ENCODE measurements around the gene ARHGAP28.

ARHGAP28 gene

DNA sequence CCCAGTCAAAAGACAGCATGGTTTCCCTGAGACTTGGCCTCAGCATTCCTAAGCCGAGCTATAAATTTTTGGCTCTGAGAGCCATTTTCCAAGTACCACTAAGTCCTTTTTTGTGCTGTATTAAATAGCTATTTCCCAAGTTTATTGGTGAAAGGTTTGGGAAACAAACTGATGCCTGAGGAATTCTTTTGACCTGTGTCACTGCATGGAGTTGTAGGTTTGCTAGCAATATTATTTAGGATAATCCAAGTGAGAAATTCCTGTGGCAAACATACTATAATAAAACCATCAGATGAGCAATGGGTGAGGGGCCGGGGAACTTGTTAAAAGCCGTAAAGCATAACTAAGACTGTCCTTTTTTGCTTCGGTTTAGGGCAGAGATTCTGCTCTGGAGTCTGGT is 28.4 kb downstream of the ARHGAP28 start:
- H3K4me3 ChIP-seq (replicated peaks; ENCODE audit: low read depth, low read length) = no peak overlapping the region
- TF ChIP-seq, protein P1, sequence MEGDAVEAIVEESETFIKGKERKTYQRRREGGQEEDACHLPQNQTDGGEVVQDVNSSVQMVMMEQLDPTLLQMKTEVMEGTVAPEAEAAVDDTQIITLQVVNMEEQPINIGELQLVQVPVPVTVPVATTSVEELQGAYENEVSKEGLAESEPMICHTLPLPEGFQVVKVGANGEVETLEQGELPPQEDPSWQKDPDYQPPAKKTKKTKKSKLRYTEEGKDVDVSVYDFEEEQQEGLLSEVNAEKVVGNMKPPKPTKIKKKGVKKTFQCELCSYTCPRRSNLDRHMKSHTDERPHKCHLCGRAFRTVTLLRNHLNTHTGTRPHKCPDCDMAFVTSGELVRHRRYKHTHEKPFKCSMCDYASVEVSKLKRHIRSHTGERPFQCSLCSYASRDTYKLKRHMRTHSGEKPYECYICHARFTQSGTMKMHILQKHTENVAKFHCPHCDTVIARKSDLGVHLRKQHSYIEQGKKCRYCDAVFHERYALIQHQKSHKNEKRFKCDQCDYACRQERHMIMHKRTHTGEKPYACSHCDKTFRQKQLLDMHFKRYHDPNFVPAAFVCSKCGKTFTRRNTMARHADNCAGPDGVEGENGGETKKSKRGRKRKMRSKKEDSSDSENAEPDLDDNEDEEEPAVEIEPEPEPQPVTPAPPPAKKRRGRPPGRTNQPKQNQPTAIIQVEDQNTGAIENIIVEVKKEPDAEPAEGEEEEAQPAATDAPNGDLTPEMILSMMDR (IDR thresholded peaks at IDR 0.05; ENCODE audit: low read length, missing control alignments) = no peak
- DNase-seq (ENCODE audit: low read depth) = no peak

DNA sequence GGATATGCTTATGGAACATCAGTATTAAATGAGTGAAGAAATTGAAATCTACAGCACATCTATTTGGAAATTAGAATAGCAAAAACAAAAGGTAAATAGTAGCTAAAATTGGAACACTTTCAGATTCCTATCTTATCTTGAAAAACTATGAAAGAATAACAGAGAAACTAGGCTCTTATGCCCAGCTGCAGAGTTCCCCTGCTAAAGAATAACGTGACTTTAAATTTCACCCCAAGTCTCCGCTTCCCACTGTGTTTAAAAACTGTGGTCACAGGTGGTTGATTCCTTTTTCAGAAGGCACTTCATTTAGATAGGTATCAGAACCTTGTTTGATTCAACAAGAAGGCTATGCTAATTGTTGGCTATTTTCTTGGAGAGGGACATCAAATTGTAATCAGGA is 30.1 kb downstream of the ARHGAP28 start:
- no peak overlapping the region for H3K4me3 ChIP-seq (replicated peaks; ENCODE audit: low read depth, low read length)
- TF ChIP-seq, protein P1 (IDR thresholded peaks at IDR 0.05; ENCODE audit: low read length, missing control alignments) = no peak
- DNase-seq (ENCODE audit: low read depth) = no peak

DNA sequence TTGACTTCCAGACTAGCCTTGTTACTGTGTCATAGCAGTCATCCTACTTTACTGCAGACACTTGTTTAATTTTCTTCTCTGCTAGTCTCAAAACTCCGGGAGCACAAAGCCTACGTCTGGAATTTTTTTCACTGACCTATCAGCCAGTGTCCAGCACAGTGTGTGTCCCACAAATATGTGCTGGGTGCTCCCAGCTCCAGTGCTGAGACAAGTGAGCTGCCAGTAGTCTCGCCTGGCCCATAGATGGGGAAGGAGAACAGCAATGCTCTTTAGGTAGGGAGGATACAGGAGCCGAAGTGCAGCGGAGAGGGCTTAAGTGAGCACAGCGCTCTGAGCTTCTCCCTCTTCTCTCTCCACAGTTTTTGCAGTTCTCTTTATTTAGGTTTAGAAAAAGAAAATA is 34.0 kb downstream of the ARHGAP28 start:
- no peak for DNase-seq (ENCODE audit: low read depth)
- no peak overlapping the region for H3K4me3 ChIP-seq (replicated peaks; ENCODE audit: low read depth, low read length)
- TF ChIP-seq, protein P1 (IDR thresholded peaks at IDR 0.05; ENCODE audit: low read length, missing control alignments) = no peak

DNA sequence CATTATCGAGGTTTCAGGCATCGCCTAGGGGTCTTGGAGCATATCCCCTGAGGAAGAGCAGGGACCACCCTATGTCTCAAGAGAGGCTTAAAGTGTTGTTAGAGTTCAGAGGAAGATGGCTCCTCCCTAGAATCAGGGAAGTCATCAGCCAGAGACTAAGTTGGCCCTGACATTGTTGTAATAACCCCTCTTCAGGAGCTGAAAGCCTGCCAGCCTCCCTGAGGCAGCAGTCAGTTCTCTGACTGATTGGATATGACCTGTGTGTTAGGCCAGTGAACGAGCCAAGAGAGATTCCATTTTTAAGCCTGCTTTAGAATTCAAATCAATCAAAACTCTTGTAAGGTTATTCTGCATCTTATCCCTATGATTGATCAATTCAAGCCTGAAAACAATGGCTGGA is 34.9 kb downstream of the ARHGAP28 start:
- TF ChIP-seq, protein P1 (IDR thresholded peaks at IDR 0.05; ENCODE audit: low read length, missing control alignments) = no peak
- H3K4me3 ChIP-seq (replicated peaks; ENCODE audit: low read depth, low read length) = no peak overlapping the region
- DNase-seq (ENCODE audit: low read depth) = no peak

DNA sequence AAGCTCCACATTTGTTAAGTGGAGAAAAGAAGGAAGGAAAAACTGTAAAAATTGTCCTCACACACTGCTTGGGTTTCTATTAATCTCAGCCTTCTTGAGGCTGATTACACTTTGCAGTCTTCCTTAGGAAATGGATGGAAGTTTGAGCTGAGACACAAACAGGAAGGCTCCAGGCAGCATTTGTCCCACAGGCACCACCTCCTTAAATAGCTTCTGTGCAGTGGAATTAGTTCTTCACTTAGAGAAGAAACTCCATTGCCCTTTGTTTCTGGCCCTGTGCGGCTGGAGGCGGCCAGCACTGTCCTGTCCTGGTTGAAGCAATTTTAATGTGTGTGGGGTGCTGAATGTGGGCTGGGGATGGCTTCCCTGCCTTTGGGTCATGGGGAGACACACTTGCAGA is 44.3 kb downstream of the ARHGAP28 start:
- no peak for DNase-seq (ENCODE audit: low read depth)
- no peak overlapping the region for H3K4me3 ChIP-seq (replicated peaks; ENCODE audit: low read depth, low read length)
- TF ChIP-seq, protein P1 (IDR thresholded peaks at IDR 0.05; ENCODE audit: low read length, missing control alignments) = no peak

DNA sequence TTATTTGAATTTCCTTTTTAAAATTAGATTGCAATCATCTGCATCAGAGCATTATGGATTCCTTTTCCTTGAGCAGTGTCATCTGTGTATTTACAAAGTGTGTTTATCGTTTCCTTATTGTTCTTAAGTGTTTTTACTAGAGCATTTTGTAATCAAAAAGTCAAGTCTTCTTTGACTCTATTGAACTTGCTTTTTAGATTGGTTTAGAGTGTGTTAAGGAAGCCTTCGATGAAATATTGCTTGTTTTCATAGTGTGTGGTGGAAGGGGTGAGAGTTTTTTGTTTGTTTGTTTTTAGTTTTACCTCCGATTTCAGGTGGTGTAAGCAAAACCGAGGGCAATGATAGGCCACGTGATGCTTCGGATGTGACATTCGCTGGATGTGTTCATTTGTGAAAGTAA is 45.7 kb downstream of the ARHGAP28 start:
- TF ChIP-seq, protein P1 (IDR thresholded peaks at IDR 0.05; ENCODE audit: low read length, missing control alignments) = no peak
- no peak overlapping the region for H3K4me3 ChIP-seq (replicated peaks; ENCODE audit: low read depth, low read length)
- no peak for DNase-seq (ENCODE audit: low read depth)

DNA sequence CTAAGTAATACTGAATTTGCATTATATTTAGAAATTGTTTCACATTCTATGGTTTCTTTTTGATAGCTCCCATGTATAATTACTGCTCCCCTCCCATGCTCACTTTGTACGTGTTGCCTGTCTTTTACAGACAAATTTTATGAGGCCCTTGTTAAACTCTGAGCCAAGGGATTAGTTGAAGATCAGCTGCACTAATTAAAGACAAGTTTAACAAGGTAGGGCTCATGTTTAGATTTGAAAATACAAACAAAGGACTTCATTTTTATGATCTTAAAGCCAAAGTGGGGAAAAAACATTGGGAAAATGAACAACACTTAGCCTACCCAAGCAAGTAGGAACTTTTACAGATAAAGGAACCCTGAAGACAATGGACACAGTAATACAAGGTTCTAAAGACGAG is 46.2 kb downstream of the ARHGAP28 start:
- TF ChIP-seq, protein P1 (IDR thresholded peaks at IDR 0.05; ENCODE audit: low read length, missing control alignments) = no peak
- DNase-seq (ENCODE audit: low read depth) = no peak
- no peak overlapping the region for H3K4me3 ChIP-seq (replicated peaks; ENCODE audit: low read depth, low read length)
